BE2C (cell line): Measurements from ENCODE around the gene SH3GL2.

Experiments used
- DNase-seq: peaks from one replicate; pipeline ENCODE4 v3.0.0-alpha.2; 2020
- H3K27me3 ChIP-seq: fragments of 250-450 bp; sonication (Bioruptor Pico); 2 replicates; pipeline ENCODE4 v1.5.1; 2020; ENCODE audit warnings: mild to moderate bottlenecking
- H3K36me3 ChIP-seq: fragments of 250-450 bp; sonication (Bioruptor Pico); 2 replicates; pipeline ENCODE4 v1.5.1; 2020; ENCODE audit warnings: mild to moderate bottlenecking
- H3K4me1 ChIP-seq: fragments of 250-450 bp; sonication (Bioruptor Pico); 2 replicates; pipeline ENCODE4 v1.5.1; 2020
- H3K4me3 ChIP-seq: 2 replicates; pipeline ENCODE4 v1.5.1; 2011; ENCODE audit warnings: low read depth, low read length
- H3K9me3 ChIP-seq: fragments of 250-450 bp; sonication (Bioruptor Pico); 2 replicates; pipeline ENCODE4 v1.5.1; 2020
- CTCF ChIP-seq: IDR thresholded peaks from 2 replicates; pipeline ENCODE4 v1.5.1; 2012; ENCODE audit warnings: mild to moderate bottlenecking, low read depth, low read length

Gene SH3GL2

GRCh38 chr9:17594961-17595360 lies 16.1 kb downstream of the SH3GL2 start:
- H3K27me3 ChIP-seq: peaks cover 9% of the 10 kb centered on the region
- no peak for TF ChIP-seq CTCF
- H3K4me1 ChIP-seq: no peaks in the 10 kb centered on the region
- H3K9me3 ChIP-seq: no peaks in the 10 kb centered on the region; the same call in 1 of the 2 replicates
- no peak for DNase-seq
- no peaks in the 10 kb centered on the region for H3K36me3 ChIP-seq
- H3K4me3 ChIP-seq: no peak overlapping the region

GRCh38 chr9:17597977-17598376 lies 19.1 kb downstream of the SH3GL2 start:
- Histone ChIP-seq H3K27me3 (peaks cover 9% of the 10 kb centered on the region), H3K9me3 (no peaks in the 10 kb centered on the region; the same call in 1 of the 2 replicates), H3K4me3 (no peak overlapping the region), H3K36me3 (no peaks in the 10 kb centered on the region), H3K4me1 (no peaks in the 10 kb centered on the region)
- no peak for DNase-seq
- TF ChIP-seq CTCF: no peak

GRCh38 chr9:17600962-17601593 lies 22.2 kb downstream of the SH3GL2 start:
- no peaks in the 10 kb centered on the region for H3K4me1 ChIP-seq
- peaks cover 3% of the 10 kb centered on the region for H3K27me3 ChIP-seq
- no peaks in the 10 kb centered on the region; the same call in 1 of the 2 replicates for H3K9me3 ChIP-seq
- TF ChIP-seq CTCF: no peak
- H3K36me3 ChIP-seq: no peaks in the 10 kb centered on the region
- H3K4me3 ChIP-seq: no peak overlapping the region
- DNase-seq: no peak

- Histone ChIP-seq H3K4me3 (no peak overlapping the region), H3K27me3 (peaks cover 14% of the 10 kb centered on the region), H3K9me3 (no peaks in the 10 kb centered on the region), H3K4me1 (no peaks in the 10 kb centered on the region), H3K36me3 (no peaks in the 10 kb centered on the region)
- no peak for TF ChIP-seq CTCF
- no peak for DNase-seq
These were observed 25.7 kb downstream of the SH3GL2 start for GRCh38 chr9:17604556-17604955.

- H3K27me3 ChIP-seq: peaks cover 16% of the 10 kb centered on the region
These were observed 30.6 kb downstream of the SH3GL2 start for GRCh38 chr9:17609312-17610005.

More at GRCh38 chr9:17609312-17610005, 30.6 kb downstream of the SH3GL2 start:
- Histone ChIP-seq H3K4me1 (no peaks in the 10 kb centered on the region), H3K9me3 (no peaks in the 10 kb centered on the region), H3K36me3 (no peaks in the 10 kb centered on the region), H3K4me3 (no peak overlapping the region)
- TF ChIP-seq CTCF: no peak
- DNase-seq: no peak
